PC-3 (cell line): ENCODE data around the gene HAUS7. TPM values are rescaled to one million over a fixed set of nuclear protein-coding genes. Genes with fewer than 3 reads are reported as not detected.

Experiments
- ATAC-seq: fragments of 200-7000 bp; cut with Tn5 transposase; 2 replicates; pipeline ENCODE4 v1.9.1; 2020; ENCODE audit warnings: mild to moderate bottlenecking, moderate library complexity
- BruUV-seq: library from RNA; stranded (reverse); fragments of 400-500 nt; replicated peaks from 2 replicates; lab custom pipeline; 2021; lab: Mats Ljungman, UMichigan
- CTCF ChIA-PET: fragments of 300-600 bp; sonication (Branson Sonifier 250); formaldehyde crosslinking; loops from one replicate; lab custom pipeline; 2022; ENCODE audit warnings: antibody characterized with exemption; lab: Charles Lee
- POLR2A ChIA-PET: fragments of 300-600 bp; sonication (Branson Sonifier 250); formaldehyde crosslinking; loops from one replicate; lab custom pipeline; 2022; ENCODE audit warnings: antibody characterized with exemption; ENCODE audit not compliant: unreplicated experiment; lab: Charles Lee
- DNase-seq: peaks from one replicate; pipeline ENCODE4 v3.0.0-alpha.2; 2015
- H2AFZ ChIP-seq: fragments of 300-600 bp; sonication (generic); 2 replicates; pipeline ENCODE4 v1.6.0; 2016; ENCODE audit warnings: antibody characterized with exemption, low read length
- H3F3A ChIP-seq: fragments of 300-600 bp; sonication (generic); one replicate; pipeline ENCODE4 v1.6.0; 2017; ENCODE audit warnings: antibody characterized with exemption, low read length, control low read depth, mild to moderate bottlenecking; ENCODE audit not compliant: unreplicated experiment
- H3K27ac ChIP-seq: fragments of 300-600 bp; sonication (generic); 2 replicates; pipeline ENCODE4 v1.5.1; 2016; ENCODE audit warnings: mild to moderate bottlenecking, low read length
- H3K27me3 ChIP-seq: fragments of 300-600 bp; sonication (generic); 2 replicates; pipeline ENCODE4 v1.6.1; 2016; ENCODE audit warnings: low read length, mixed read lengths
- H3K36me3 ChIP-seq: fragments of 300-600 bp; sonication (generic); 2 replicates; pipeline ENCODE4 v1.6.1; 2016; ENCODE audit warnings: low read depth, mixed run types, low read length, mixed read lengths
- H3K4me1 ChIP-seq: fragments of 300-600 bp; sonication (generic); 2 replicates; pipeline ENCODE4 v1.5.1; 2016; ENCODE audit warnings: low read length; ENCODE audit not compliant: insufficient read depth
- H3K4me2 ChIP-seq: fragments of 300-600 bp; sonication (generic); 2 replicates; pipeline ENCODE4 v1.6.0; 2016; ENCODE audit warnings: low read length
- H3K4me3 ChIP-seq: fragments of 300-600 bp; sonication (generic); 2 replicates; pipeline ENCODE4 v1.5.1; 2016; ENCODE audit warnings: mild to moderate bottlenecking, low read length, mixed read lengths
- H3K79me2 ChIP-seq: fragments of 300-600 bp; sonication (generic); 2 replicates; pipeline ENCODE4 v1.6.1; 2017; ENCODE audit warnings: low read length, mixed read lengths
- H3K9ac ChIP-seq: fragments of 300-600 bp; sonication (generic); 2 replicates; pipeline ENCODE4 v1.6.0; 2016; ENCODE audit warnings: mild to moderate bottlenecking, low read length
- H3K9me2 ChIP-seq: fragments of 300-600 bp; sonication (generic); replicated peaks from 2 replicates; pipeline ENCODE4 v1.6.1; 2016; ENCODE audit warnings: mixed run types, low read length, mixed read lengths
- H3K9me3 ChIP-seq: fragments of 300-600 bp; sonication (generic); 2 replicates; pipeline ENCODE4 v1.6.1; 2016; ENCODE audit warnings: low read length, mixed read lengths
- H4K20me1 ChIP-seq: fragments of 300-600 bp; sonication (generic); 2 replicates; pipeline ENCODE4 v1.6.1; 2016; ENCODE audit warnings: low read length, mixed read lengths
- CTCF ChIP-seq: fragments of 300-600 bp; sonication (generic); conservative IDR thresholded peaks from 2 replicates; pipeline ENCODE4 v1.5.1; 2017; ENCODE audit warnings: antibody characterized with exemption, low read depth, mild to moderate bottlenecking, low read length
- EZH2 ChIP-seq: fragments of 300-600 bp; sonication (generic); IDR thresholded peaks from one replicate; pipeline ENCODE4 v1.6.1; 2017; ENCODE audit warnings: antibody characterized with exemption, mild to moderate bottlenecking, low read length; ENCODE audit not compliant: unreplicated experiment
- EZH2phosphoT487 ChIP-seq: fragments of 300-600 bp; sonication (generic); IDR thresholded peaks from 2 replicates; pipeline ENCODE4 v1.6.1; 2018; ENCODE audit warnings: mild to moderate bottlenecking, antibody characterized with exemption, low read length, borderline replicate concordance
- intact Hi-C: fragments of 100-400 bp; cut with micrococcal nuclease; formaldehyde crosslinking; loops from 2 replicates; pipeline ENCODE4 v1.9.0; 2023
- total RNA-seq: library from RNA; depleted of rRNA; stranded (reverse); fragments of >200 nt; gene quantifications from 2 replicates; pipeline ENCODE4 v1.2.3, GENCODE V29; 2014

HAUS7 gene
- total RNA-seq, 1 experiment from 2014 or later, result 46.0 TPM

- H3K9me3 ChIP-seq, result no peaks in the 10 kb centered on the region
- DNase-seq (no peak), ATAC-seq (no peak)
- intact Hi-C loops, result no loop called here
- TF ChIP-seq EZH2 (no peak), CTCF (no peak), EZH2phosphoT487 (no peak)
- H3K9ac ChIP-seq, result no peak overlapping the region
- H4K20me1 ChIP-seq, result no peaks in the 10 kb centered on the region
- no peaks in the 10 kb centered on the region for H3F3A ChIP-seq
- H3K27ac ChIP-seq, result no peak overlapping the region
- no peaks in the 10 kb centered on the region for H3K9me2 ChIP-seq
- ChIA-PET POLR2A (no interaction called here), CTCF (no interaction called here)
- no peaks in the 10 kb centered on the region for H3K36me3 ChIP-seq
- no peaks in the 10 kb centered on the region for H3K4me1 ChIP-seq
- BruUV-seq, result no TSS peak
- no peak overlapping the region for H3K4me3 ChIP-seq
- H3K27me3 ChIP-seq, result no peaks in the 10 kb centered on the region
- no peaks in the 10 kb centered on the region for H3K79me2 ChIP-seq
- H3K4me2 ChIP-seq, result no peak overlapping the region
- H2AFZ ChIP-seq, result no peak overlapping the region
Observed at GRCh38 chrX:153450114-153450948, 20.0 kb downstream of the HAUS7 start.

- CTCF ChIA-PET, result no interaction called here
- Histone ChIP-seq H3K79me2 (no peaks in the 10 kb centered on the region), H3K4me2 (no peak overlapping the region), H3K9ac (no peak overlapping the region), H3K27me3 (no peaks in the 10 kb centered on the region), H3K9me3 (no peaks in the 10 kb centered on the region), H2AFZ (no peak overlapping the region), H3K4me3 (no peak overlapping the region), H3K4me1 (no peaks in the 10 kb centered on the region), H3F3A (no peaks in the 10 kb centered on the region), H4K20me1 (no peaks in the 10 kb centered on the region), H3K27ac (no peak overlapping the region), H3K9me2 (no peaks in the 10 kb centered on the region), H3K36me3 (no peaks in the 10 kb centered on the region)
- DNase-seq (no peak), ATAC-seq (no peak)
- no peak for TF ChIP-seq EZH2phosphoT487
- no peak for TF ChIP-seq EZH2
- TF ChIP-seq CTCF, result no peak
- intact Hi-C loops, result no loop called here
- no TSS peak for BruUV-seq
- POLR2A ChIA-PET, result no interaction called here
Observed at GRCh38 chrX:153449368-153450113, 20.8 kb downstream of the HAUS7 start.
